ENCODE results near the gene SMOC2.

GRCh38 chr6:168393126-168393870, 47.7 kb upstream of the SMOC2 start:
- TF ChIP-seq RFX5 (IDR thresholded peaks at IDR 0.05; ENCODE audit: low read depth, low read length) (no peak), ATF6 (CRISPR knock-in tag; conservative IDR thresholded peaks at IDR 0.05) (no peak), ZNF646 (CRISPR knock-in tag; IDR thresholded peaks at IDR 0.05) (no peak), NPAS2 (CRISPR knock-in tag; IDR thresholded peaks at IDR 0.05; ENCODE audit: borderline replicate concordance) (no peak)
- TF ChIP-seq, protein P1, sequence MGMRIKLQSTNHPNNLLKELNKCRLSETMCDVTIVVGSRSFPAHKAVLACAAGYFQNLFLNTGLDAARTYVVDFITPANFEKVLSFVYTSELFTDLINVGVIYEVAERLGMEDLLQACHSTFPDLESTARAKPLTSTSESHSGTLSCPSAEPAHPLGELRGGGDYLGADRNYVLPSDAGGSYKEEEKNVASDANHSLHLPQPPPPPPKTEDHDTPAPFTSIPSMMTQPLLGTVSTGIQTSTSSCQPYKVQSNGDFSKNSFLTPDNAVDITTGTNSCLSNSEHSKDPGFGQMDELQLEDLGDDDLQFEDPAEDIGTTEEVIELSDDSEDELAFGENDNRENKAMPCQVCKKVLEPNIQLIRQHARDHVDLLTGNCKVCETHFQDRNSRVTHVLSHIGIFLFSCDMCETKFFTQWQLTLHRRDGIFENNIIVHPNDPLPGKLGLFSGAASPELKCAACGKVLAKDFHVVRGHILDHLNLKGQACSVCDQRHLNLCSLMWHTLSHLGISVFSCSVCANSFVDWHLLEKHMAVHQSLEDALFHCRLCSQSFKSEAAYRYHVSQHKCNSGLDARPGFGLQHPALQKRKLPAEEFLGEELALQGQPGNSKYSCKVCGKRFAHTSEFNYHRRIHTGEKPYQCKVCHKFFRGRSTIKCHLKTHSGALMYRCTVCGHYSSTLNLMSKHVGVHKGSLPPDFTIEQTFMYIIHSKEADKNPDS (CRISPR knock-in tag; IDR thresholded peaks at IDR 0.05): no peak
- TF ChIP-seq, protein P2, sequence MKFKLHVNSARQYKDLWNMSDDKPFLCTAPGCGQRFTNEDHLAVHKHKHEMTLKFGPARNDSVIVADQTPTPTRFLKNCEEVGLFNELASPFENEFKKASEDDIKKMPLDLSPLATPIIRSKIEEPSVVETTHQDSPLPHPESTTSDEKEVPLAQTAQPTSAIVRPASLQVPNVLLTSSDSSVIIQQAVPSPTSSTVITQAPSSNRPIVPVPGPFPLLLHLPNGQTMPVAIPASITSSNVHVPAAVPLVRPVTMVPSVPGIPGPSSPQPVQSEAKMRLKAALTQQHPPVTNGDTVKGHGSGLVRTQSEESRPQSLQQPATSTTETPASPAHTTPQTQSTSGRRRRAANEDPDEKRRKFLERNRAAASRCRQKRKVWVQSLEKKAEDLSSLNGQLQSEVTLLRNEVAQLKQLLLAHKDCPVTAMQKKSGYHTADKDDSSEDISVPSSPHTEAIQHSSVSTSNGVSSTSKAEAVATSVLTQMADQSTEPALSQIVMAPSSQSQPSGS (CRISPR knock-in tag; IDR thresholded peaks at IDR 0.05): no peak
- TF ChIP-seq, protein P3, sequence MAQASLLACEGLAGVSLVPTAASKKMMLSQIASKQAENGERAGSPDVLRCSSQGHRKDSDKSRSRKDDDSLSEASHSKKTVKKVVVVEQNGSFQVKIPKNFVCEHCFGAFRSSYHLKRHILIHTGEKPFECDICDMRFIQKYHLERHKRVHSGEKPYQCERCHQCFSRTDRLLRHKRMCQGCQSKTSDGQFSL (CRISPR knock-in tag; IDR thresholded peaks at IDR 0.05): no peak

Measured in HepG2 (cell line).